K562 (cell line): ENCODE measurements around the gene HSDL1. TPM values are rescaled to one million over a fixed set of nuclear protein-coding genes. Genes with fewer than 3 reads are reported as not detected.

Source experiments
- ATAC-seq: fragments of 200-7000 bp; cut with Tn5 transposase; 3 replicates; pipeline ENCODE4 v1.9.1; 2020; ENCODE audit warnings: moderate library complexity
- BruUV-seq: library from RNA; stranded (reverse); fragments of 400-500 nt; replicated peaks from 2 replicates; lab custom pipeline; 2021; lab: Mats Ljungman, UMichigan
- CTCF ChIA-PET: fragments of 300-600 bp; formaldehyde crosslinking; extraction: SDS; loops from one replicate; lab custom pipeline; 2021; ENCODE audit warnings: low intra/inter-chr PET ratio; lab: Yijun Ruan, JAX
- POLR2A ChIA-PET: fragments of 300-600, 350-650 bp; sonication (Branson Sonifier 250); formaldehyde crosslinking; extraction: SDS; loops from one replicate; lab custom pipeline; 2021; ENCODE audit warnings: antibody characterized with exemption, inconsistent platforms; lab: Yijun Ruan, JAX
- DNase-seq, 4 experiments: peaks; one replicate each; pipeline versions ENCODE4 v3.0.0 to v3.0.0-alpha.2; 2011 to 2018; ENCODE audit warnings: low spot score in 3 of 4, mixed read lengths in 3 of 4; ENCODE audit errors: extremely low read depth in 1 of 4
- FAIRE-seq: peaks from 2 replicates; lab custom pipeline; 2011; peaks lifted over from hg19 to GRCh38; lab: Jason Lieb, UNC
- H2AFZ ChIP-seq: 2 replicates; pipeline ENCODE4 v1.6.0; 2011; ENCODE audit warnings: low read depth, low read length, control low read depth, inconsistent platforms
- H3K27ac ChIP-seq: fragments of 200-600 bp; 3 replicates; pipeline ENCODE4 v1.8.0; 2011; ENCODE audit warnings: low read depth, mild to moderate bottlenecking, control low read depth, inconsistent platforms, low read length, moderate library complexity, mixed read lengths; ENCODE audit errors: extremely low read depth
- H3K27me3 ChIP-seq, 2 experiments: fragments of 300-600 bp in 1 of 2; 2 replicates in 1 of 2; 3 replicates in 1 of 2; pipeline versions ENCODE4 v1.6.0 to v1.8.0; 2011; ENCODE audit warnings: inconsistent platforms in 2 of 2, low read length in 2 of 2, mild to moderate bottlenecking in 1 of 2, mixed read lengths in 1 of 2, moderate library complexity in 1 of 2; ENCODE audit not compliant: control insufficient read depth in 2 of 2, insufficient read depth in 2 of 2
- H3K36me3 ChIP-seq: fragments of 300-600 bp; 3 replicates; pipeline ENCODE4 v1.8.0; 2011; ENCODE audit warnings: mild to moderate bottlenecking, low read length, inconsistent platforms; ENCODE audit not compliant: control insufficient read depth, insufficient read depth
- H3K4me1 ChIP-seq, 2 experiments: fragments of 200-600 bp in 1 of 2; replicated peaks in 1 of 2; 2 replicates in 1 of 2; 3 replicates in 1 of 2; pipeline versions ENCODE4 v1.5.1 to v1.8.0; 2011; ENCODE audit warnings: inconsistent platforms in 2 of 2, low read length in 2 of 2, mild to moderate bottlenecking in 1 of 2, mixed read lengths in 1 of 2, moderate library complexity in 1 of 2; ENCODE audit not compliant: control insufficient read depth in 2 of 2, insufficient read depth in 2 of 2
- H3K4me2 ChIP-seq: 2 replicates; pipeline ENCODE4 v1.6.1; 2011; ENCODE audit warnings: low read length, control low read depth, inconsistent platforms, mixed read lengths; ENCODE audit not compliant: insufficient read depth
- H3K4me3 ChIP-seq: fragments of 200-600 bp; sonication (generic), shearing (Covaris generic); 2 replicates; pipeline ENCODE4 v1.5.1; 2016; ENCODE audit warnings: control low read depth, inconsistent platforms
- H3K79me2 ChIP-seq: fragments of 200-600 bp; 3 replicates; pipeline ENCODE4 v1.8.0; 2011; ENCODE audit warnings: low read length, inconsistent platforms; ENCODE audit not compliant: control insufficient read depth, insufficient read depth
- H3K9ac ChIP-seq, 2 experiments: 2 replicates each; pipeline versions ENCODE4 v1.6.0 to v1.6.1; 2011; ENCODE audit warnings: low read depth in 2 of 2, low read length in 2 of 2, control low read depth in 1 of 2, inconsistent platforms in 1 of 2, mild to moderate bottlenecking in 1 of 2, mixed read lengths in 1 of 2; ENCODE audit not compliant: insufficient read depth in 1 of 2
- H3K9me1 ChIP-seq: one replicate; pipeline ENCODE4 v1.6.0; 2011; ENCODE audit warnings: inconsistent platforms, mild to moderate bottlenecking, low read length, moderate library complexity; ENCODE audit not compliant: control insufficient read depth, insufficient read depth
- H3K9me3 ChIP-seq: replicated peaks from 2 replicates; pipeline ENCODE4 v1.5.1; 2011; ENCODE audit warnings: low read depth, low read length, inconsistent platforms; ENCODE audit not compliant: control insufficient read depth, insufficient read depth
- H4K20me1 ChIP-seq: replicated peaks from 2 replicates; pipeline ENCODE4 v1.6.1; 2011; ENCODE audit warnings: low read length, inconsistent platforms, mixed read lengths; ENCODE audit not compliant: control insufficient read depth, insufficient read depth
- CXXC5 ChIP-seq: fragments of 250-450 bp; sonication (Bioruptor Pico); IDR thresholded peaks from 2 replicates; pipeline ENCODE4 v1.8.0; 2022; ENCODE audit warnings: inconsistent platforms, mild to moderate bottlenecking, moderate library complexity
- IRF9 ChIP-seq: fragments of 450-650 bp; IDR thresholded peaks from 2 replicates; pipeline ENCODE4 v1.6.1; 2016; ENCODE audit warnings: missing biosample characterization, missing genetic modification characterization
- PRDM10 ChIP-seq: fragments of 450-650 bp; IDR thresholded peaks from 2 replicates; pipeline ENCODE4 v1.6.1; 2018; ENCODE audit not compliant: partially characterized antibody
- RBM22 ChIP-seq: fragments of 200-400 bp; formaldehyde crosslinking; IDR thresholded peaks from 2 replicates; pipeline ENCODE4 v1.6.1; 2018; ENCODE audit warnings: low read length, low read depth; ENCODE audit not compliant: poor library complexity, severe bottlenecking
- TCFL5 ChIP-seq: fragments of 250-450 bp; sonication (Bioruptor Pico); conservative IDR thresholded peaks from 2 replicates; pipeline ENCODE4 v1.6.1; 2021; ENCODE audit warnings: mild to moderate bottlenecking, moderate library complexity, matching md5 sums
- WGBS: fragments of 100-300 bp; shearing (Covaris generic); methylation state at CpG from one replicate; pipeline ENCODE4 v1.1.6; 2016; ENCODE audit warnings: low coverage, mixed read lengths; ENCODE audit not compliant: insufficient coverage; ENCODE audit errors: missing lambda C conversion rate; 5-methylcytosine and 5-hydroxymethylcytosine counted together
- in situ Hi-C: fragments of 300-500 bp; cut with MboI; formaldehyde crosslinking; loops from 4 replicates; pipeline ENCODE4 v1.15.0; 2018; ENCODE audit warnings: inconsistent platforms, mixed read lengths
- intact Hi-C: fragments of 100-400 bp; cut with micrococcal nuclease; formaldehyde crosslinking; loops from 2 replicates; pipeline ENCODE4 v1.14.2; 2022
- polyA plus RNA-seq, 8 experiments: library from polyadenylated mRNA; depleted of rRNA in 4 of 8; stranded (reverse) in 5 of 8; unstranded in 3 of 8; fragments of >200 nt; fragmentation: Nextera tagmentation in 2 of 8; fragmentation: Illumina TruSeq in 1 of 8; extraction: Ambion mirVana in 2 of 8; extraction: Trizol in 1 of 8; gene quantifications; 2 replicates each; pipeline versions ENCODE4 v1.2.1 to v1.2.3, GENCODE V29; 2011 to 2014; ENCODE audit warnings: inconsistent platforms in 1 of 8, missing spikeins in 1 of 8
- total RNA-seq, 7 experiments: library from RNA; depleted of rRNA in 6 of 7; stranded (reverse); fragments of >200 nt in 6 of 7; fragmentation: Illumina TruSeq in 2 of 7; extraction: Trizol in 2 of 7; gene quantifications; 2 replicates each; pipeline versions ENCODE4 v1.2.1 to v1.2.3, GENCODE V29; 2011 to 2021; ENCODE audit warnings: low replicate concordance in 1 of 7

Gene HSDL1
- total and polyA plus RNA-seq, 9 of the 15 experiments (the other 6 are each of a cell fraction or from before 2014, with no cell fraction given) = 14.8 to 41.2 (median 27.7) TPM

GRCh38 chr16:84080813-84081212 lies 64.2 kb downstream of the HSDL1 start (continued):
- TF ChIP-seq IRF9 (tag) = no peak

- H2AFZ ChIP-seq = no peak overlapping the region
- H3K4me2 ChIP-seq = no peak overlapping the region
- H3K4me1 ChIP-seq = no peaks in the 10 kb centered on the region
- ChIA-PET CTCF (no interaction called here), POLR2A (interaction anchor here (0.5 to 1.2 kb wide), 7 partner anchors 9 to 115 kb away, joined by 3 to 5 read pairs (median 3); partner anchors contain the start of gene MBTPS1)
- H3K9me3 ChIP-seq = no peaks in the 10 kb centered on the region
- no peaks in the 10 kb centered on the region for H3K9me1 ChIP-seq
- DNase-seq = no peak
- ATAC-seq = no peak
- H3K4me3 ChIP-seq = no peak overlapping the region
- FAIRE-seq = no peak
- TF ChIP-seq CXXC5 (CRISPR knock-in tag) = no peak
- peak; percentile 38 for TF ChIP-seq RBM22
- peak; percentile 39 for TF ChIP-seq PRDM10
- no peak for TF ChIP-seq TCFL5
- H3K79me2 ChIP-seq = no peaks in the 10 kb centered on the region
- no peaks in the 10 kb centered on the region for H4K20me1 ChIP-seq
- 94% methylated on average over 8 of the region's 8 CpGs for WGBS
- H3K27me3 ChIP-seq = no peaks in the 10 kb centered on the region
- no peak overlapping the region; a peak in 1 of 4 replicates for H3K9ac ChIP-seq
- peaks cover 84% of the 10 kb centered on the region for H3K36me3 ChIP-seq
- in situ Hi-C loops = loop anchor here (5.0 kb wide), 1 partner anchor 87 kb away; no protein-coding TSS in a partner anchor
- H3K27ac ChIP-seq = no peak overlapping the region
- BruUV-seq = no TSS peak
- intact Hi-C loops = loop anchor here (10.0 kb wide), 1 partner anchor 404 kb away; no protein-coding TSS in a partner anchor
These were observed 64.6 kb downstream of the HSDL1 start for GRCh38 chr16:84080378-84080777.
